ENCODE data around the gene PTGES2.

The PTGES2 gene

GRCh38 chr9:128102861-128103588 is 24.5 kb downstream of the PTGES2 start:
- no peak for DNase-seq (ENCODE audit: low spot score)

DNA sequence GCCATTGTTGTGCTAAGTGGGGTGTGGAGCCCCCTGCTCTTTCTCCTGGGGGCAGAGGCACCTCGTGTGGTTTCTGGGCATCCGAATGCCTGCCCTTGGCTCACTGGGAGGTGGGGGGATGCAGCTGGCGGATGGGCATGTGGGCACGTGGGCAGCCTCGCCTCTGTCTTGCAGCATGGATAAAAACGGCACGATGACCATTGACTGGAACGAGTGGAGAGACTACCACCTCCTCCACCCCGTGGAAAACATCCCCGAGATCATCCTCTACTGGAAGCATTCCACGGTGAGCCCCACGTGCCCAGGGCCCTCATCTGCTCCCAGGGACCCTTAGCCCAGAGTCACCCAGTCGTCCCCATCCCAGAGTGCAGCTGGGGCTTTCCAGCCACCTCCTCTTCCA is 25.3 kb downstream of the PTGES2 start:
- no peak for DNase-seq (ENCODE audit: low spot score)

DNA sequence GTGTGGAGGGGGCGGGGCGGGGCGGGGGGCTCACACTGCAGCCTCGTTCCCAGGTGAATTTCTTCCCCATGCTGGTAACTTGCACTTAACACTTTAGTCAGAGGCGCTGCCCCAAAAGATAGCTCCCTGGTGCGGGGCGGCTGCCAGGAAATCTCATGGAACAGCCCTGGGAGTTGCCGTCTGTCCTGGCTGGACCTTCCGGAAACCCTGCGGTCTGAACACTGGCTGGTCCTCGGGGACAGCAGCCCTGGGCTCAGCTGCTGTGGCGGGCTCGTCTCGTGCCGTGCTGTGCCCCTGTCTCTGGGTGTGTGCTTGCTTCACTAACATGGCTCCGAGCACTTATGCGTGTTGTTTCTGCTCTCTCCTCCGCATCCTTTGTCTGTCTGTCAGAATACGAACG is 25.8 kb downstream of the PTGES2 start:
- DNase-seq (ENCODE audit: low spot score): no peak

- no peak for DNase-seq (ENCODE audit: low spot score)
Measured at GRCh38 chr9:128101231-128101661, 26.3 kb downstream of the PTGES2 start.

GRCh38 chr9:128100581-128100980 is 26.9 kb downstream of the PTGES2 start:
- DNase-seq (ENCODE audit: low spot score): no peak

DNA sequence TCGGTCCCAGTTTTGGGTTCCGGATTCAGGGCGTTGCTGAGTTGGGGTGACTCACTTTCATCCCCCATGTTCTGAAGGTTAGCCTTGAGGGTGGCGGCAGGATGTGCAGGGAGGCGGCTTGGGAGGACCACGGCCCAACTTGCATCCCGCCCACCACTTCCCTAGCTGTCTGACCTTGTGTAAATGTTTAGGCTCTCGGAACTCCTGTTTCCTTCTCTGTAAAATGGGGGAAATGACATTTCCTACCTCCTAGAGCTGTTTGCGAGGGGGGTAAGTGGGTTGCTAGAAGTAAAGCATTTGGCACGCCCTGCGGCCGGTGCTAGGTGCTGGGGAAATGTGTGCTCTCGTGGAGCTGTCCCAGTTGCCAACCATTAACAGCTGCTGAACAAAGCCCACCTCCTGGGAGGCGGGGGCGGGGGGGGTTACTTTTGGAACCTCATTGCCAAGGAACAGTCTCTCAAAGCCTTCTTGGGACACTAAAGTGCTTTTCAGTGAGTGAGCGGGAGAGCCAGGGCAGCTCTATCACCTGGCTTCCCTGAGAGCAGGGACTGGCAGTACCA is 27.5 kb downstream of the PTGES2 start:
- no peak for DNase-seq (ENCODE audit: low spot score)

DNA sequence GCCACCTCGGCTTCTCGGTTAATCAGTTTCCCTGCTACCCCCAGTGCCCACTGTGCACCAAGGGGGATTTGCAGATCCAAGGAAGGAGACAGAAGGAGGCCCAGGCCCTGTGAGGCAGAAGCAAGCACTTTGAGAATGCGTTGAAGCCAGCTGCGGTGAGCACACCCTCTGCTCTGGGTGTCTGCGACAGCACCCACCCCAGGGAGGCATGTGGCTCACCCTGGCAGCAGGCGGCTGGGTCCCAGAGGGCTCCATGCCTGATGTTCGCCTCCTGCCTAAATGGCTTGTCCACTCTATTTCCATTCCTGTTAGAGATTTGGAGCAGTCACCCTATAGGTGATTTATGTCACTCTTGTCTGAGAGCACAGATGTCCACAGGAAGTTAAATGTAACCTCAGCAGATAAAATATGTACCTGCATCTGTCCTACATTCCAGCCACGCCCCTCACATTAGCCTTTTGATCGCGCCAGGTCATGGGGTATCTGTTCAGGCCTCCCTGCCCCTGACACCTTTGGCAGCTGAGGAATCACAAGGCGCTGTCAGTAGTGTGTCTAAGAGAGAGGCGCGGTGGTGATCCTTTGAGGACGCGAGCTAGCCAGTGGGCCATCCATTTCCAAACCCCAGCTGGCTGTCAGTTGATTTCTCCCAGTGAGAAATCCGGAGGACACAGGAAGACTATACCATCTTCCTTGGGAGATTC is 28.1 kb downstream of the PTGES2 start:
- no peak for DNase-seq (ENCODE audit: low spot score)

DNA sequence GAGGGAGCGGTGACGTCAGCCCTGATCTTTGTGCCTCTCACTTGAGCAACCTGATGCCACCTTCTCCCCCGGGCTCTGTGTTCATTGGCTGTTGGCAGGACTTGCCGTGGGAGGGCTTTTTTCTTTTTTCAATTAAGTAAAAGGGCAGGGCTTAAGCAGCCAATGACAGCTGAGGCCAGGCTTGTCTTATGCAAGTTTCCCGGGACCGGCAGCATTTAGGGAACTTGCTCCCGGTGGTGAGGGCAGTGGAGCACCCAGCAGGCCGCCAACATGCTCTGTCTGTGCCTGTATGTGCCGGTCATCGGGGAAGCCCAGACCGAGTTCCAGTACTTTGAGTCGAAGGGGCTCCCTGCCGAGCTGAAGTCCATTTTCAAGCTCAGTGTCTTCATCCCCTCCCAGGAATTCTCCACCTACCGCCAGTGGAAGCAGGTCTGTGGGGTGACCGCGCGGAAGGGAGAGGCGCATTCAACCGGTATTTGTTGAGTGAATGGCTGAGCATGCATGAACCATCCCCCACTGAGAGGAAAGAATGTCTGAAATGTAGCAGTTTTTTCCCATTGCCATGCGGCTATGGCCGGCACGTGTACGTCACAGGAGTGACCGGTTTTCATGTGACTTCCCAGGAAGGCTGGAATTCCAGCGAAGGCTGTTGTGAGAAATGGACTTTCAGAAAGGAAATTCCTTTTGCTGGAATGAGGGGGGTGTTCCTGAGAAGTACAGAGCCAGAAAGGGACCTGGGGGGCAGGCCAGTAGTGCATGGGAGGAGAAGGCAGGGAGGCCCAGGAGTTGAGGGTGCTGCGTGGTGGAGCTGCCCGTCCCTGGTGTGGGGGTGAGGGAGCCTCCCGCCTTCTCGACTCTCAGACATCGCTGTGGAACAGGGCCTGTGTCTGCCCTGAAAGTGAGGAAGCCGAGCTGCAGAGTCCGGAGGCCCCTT is 29.0 kb downstream of the PTGES2 start:
- DNase-seq (ENCODE audit: low spot score): peak; percentile 92

DNA sequence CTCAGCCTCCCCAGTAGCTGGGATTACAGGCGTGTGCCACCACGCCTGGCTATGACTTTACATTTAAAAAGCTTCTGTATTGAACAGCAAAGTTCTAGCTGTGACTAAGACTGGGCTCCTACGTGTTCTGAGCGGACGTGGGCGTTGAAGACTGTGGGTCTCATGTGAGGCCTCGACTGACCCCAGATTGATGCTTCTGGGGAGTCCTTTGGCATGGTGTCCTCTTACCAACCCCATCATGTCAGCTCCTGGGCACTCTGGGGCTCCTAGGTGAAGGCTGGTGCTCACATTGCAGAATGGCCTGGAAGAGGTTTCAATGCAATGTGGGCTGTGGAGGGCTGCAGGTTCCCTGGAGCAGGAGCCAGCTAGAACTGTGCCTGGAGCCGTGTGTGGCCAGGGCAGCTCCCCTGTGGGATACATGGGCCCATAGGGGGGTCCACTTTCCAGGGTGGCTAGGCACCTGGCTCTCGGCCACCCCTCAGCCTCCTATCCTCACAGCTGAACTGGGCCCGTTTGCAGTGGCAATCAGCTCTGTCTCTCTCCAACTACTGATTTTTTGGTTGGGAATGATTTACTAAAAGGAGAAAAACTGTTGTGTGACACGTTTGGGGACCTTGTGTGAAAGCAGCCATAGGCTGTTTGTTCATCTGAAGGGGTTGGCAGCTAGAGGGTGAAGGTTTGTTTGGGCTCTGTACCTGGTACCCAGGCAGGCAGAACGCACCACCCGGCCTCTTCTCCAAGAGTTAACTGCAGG is 29.8 kb downstream of the PTGES2 start:
- DNase-seq (ENCODE audit: low spot score): no peak

- no peak for DNase-seq (ENCODE audit: low spot score)
Measured at GRCh38 chr9:128096616-128097536, 30.7 kb downstream of the PTGES2 start.

DNA sequence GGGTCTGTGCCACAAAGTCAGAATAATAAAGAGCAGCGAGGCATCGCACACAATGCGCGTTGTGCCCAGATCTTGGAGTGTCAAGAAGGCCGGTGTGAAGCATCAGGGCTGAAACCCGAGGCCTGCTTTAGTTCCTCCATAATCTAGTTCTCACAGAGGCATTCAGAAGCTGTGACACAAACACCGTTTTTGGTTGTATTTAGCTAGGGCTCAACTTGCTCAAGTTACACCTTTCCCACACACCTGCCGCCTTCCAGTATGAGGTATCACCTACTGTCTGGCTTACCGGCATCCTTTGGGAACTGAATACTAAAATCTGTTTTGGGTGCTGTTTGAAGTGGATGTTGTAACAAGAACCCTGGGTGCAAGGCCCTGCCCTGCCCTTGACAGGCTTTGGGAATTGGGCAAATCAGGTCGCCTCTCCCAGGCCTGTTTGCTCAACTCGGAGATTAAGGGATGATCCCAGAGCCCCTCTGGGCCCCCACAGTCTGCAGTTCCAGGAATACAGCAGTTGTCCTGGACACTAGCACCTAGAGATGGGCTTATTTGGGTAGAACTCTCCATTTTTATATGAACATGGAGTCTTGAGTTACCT is 32.5 kb downstream of the PTGES2 start:
- DNase-seq (ENCODE audit: low spot score): no peak

GRCh38 chr9:128094166-128094949 is 33.2 kb downstream of the PTGES2 start:
- peak; percentile 74 for DNase-seq (ENCODE audit: low spot score)

DNA sequence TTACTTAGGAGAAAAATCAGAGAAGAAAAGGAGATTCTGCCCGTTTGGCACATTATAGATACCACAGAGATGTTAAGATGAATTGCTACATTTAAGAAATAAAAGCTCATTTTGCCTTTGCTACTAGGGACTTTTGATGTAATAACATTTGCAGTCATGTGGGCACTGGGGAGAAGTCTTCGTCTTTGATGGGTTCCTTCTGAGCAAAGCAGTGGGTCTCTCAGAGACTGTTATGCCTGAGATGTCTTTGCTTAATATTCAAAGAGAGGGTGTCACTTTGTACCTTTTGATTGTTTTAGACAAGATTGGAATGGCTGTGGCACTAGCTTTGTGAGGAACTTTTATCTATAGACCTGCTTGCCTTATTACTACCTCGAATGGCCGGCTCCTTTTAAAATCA is 34.5 kb downstream of the PTGES2 start:
- DNase-seq (ENCODE audit: low spot score): no peak

DNA sequence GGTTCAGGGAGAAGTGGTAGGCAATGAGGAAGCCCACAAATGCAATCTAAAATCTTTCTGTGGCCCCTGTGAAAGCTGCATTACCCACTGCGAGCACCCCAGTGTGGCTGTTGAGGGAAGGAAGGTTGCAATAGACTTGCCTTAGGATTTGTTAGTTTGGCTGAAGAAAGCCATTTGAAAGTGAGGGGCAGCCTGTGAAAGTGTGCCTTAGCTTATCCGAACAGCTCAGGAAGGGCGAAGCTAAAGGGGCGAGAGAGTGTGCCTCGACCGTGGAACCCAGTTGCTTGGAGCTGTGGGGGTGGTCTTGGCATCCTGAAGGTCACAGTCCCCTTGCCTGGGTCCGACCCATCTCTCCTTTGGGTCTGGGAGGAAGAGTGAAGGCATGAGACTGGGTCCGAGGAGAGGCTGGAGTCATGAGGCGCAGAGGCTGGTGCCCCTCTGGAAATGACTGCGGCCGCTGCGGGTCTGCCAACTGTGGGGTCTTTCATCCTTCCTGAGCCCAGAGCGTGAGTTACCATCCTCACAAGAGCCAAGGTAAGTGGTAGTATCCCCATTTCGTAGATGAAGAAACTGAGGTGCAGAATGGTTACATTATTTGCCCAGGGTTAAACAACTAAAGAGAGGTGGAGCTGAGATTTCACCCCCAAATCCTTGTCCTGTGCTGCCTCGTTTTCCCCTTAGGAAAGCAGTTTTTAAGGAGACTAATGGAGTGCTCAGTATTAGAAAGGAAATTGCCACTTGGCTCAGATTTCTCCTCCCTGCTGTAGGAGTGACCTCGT is 35.1 kb downstream of the PTGES2 start:
- no peak for DNase-seq (ENCODE audit: low spot score)

- DNase-seq (ENCODE audit: low spot score): no peak
Measured at GRCh38 chr9:128091571-128091970, 36.0 kb downstream of the PTGES2 start.

DNA sequence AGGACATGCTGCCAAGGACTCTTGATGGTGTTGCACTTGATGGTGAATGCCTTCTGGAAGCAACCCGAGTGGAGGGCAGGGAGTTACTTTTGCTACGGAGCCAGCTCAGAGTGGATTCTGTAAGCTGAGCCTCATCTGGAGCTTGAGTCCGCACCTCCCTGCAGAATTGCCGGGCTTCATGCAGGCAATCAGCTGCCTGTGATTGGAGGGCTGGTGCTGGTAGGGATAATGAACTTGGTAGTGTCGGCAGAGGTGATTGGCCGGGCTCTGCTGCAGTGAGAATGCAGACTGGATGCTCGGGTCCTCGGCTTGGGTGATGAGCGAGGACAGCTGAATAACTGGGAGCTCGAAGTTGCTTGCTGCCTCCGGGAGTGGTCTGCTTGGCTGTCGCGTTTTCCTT is 36.4 kb downstream of the PTGES2 start:
- peak; percentile 81 for DNase-seq (ENCODE audit: low spot score)

DNA sequence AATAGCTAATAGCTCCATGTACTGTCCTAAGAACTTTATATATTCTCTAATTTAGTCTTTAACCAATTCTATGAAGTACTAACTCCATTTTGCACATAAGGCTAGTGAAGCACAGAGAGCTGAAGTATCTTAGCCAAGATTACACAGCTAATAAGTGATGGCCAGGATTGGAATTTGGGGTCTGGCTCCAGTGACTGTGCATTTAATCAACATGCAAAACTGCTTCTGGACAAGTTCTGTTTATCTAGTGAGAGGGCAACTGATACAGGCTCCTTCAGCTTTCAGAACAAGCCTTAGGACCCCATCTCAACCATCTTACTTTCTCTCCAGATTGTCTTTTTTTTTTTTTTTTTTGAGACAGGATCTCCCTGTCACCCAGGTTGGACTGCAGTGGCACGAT is 38.2 kb downstream of the PTGES2 start:
- no peak for DNase-seq (ENCODE audit: low spot score)

GRCh38 chr9:128088253-128088945 is 39.1 kb downstream of the PTGES2 start:
- no peak for DNase-seq (ENCODE audit: low spot score)

Measured in iPS-NIHi11 (cell line).